GM18907 (cell line): ENCODE data around the gene NEBL.

Experiments
- ATAC-seq: cut with Tn5 transposase; IDR thresholded peaks from one replicate; pipeline ENCODE4 v1.9.1; 2021; ENCODE audit warnings: mild to moderate bottlenecking, moderate library complexity; ENCODE audit not compliant: unreplicated experiment

NEBL gene

DNA sequence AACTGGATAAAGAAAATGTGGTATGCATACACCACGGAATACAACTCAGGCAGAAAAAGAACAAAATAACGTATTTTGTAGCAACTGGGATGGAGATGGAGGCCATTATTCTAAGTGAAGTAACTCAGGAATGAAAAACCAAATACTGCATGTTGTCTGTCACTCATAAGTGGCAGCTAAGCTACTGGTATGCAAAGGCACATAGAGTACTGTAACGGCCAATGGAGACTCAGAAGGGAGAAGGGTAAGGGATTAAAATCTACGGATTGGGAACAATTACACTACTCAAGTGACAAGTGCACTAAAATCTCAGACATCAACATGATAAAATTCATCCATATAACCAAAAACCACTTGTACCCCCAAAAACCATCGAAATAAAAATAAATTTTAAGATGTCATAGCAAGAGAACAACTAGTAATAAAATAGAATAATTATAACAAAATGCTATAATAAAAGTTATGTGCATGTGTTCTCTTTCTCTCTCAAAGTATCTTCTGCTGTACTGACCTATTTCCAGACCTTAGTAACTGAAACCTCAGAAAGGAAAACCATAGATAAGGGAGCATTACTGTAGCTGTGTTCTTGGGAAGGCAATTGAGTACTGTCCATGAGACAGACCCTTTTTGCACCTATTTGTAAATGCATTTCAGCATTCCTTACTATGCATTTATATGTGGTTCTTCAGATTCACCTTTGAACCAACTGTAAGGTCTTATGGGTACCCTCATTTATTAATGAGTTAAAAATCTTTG is 6.7 kb upstream of the NEBL start:
- no peak for ATAC-seq

- no peak for ATAC-seq
Measured at GRCh38 chr10:20901110-20901509, 4.0 kb upstream of the NEBL start.

- no peak for ATAC-seq
Measured at GRCh38 chr10:20898866-20899535, 1.9 kb upstream of the NEBL start.

DNA sequence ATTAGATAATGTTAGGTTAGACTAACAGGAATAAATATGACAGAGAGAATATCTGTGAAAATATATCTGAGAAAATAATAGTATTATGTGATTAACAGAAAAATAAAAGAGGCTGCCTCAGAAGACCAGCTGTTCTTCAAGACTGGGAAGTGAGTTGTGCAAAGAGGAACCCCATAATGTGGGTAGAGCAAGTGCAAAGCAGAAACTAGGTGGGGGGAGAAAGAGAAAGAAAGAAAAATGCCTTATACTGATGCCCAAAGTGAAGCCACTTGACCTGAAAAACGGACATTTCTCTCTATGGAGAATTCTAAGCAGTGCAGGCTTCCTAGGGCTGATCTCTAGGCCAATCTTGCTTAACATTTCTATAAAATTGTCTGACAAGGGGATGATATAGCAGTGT is 3.8 kb downstream of the NEBL start:
- ATAC-seq: no peak

- ATAC-seq: no peak
Measured at GRCh38 chr10:20892796-20893195, 4.3 kb downstream of the NEBL start.

- ATAC-seq: no peak
Measured at GRCh38 chr10:20892011-20892585, 5.0 kb downstream of the NEBL start.

- no peak for ATAC-seq
Measured at GRCh38 chr10:20891338-20891714, 5.8 kb downstream of the NEBL start.

DNA sequence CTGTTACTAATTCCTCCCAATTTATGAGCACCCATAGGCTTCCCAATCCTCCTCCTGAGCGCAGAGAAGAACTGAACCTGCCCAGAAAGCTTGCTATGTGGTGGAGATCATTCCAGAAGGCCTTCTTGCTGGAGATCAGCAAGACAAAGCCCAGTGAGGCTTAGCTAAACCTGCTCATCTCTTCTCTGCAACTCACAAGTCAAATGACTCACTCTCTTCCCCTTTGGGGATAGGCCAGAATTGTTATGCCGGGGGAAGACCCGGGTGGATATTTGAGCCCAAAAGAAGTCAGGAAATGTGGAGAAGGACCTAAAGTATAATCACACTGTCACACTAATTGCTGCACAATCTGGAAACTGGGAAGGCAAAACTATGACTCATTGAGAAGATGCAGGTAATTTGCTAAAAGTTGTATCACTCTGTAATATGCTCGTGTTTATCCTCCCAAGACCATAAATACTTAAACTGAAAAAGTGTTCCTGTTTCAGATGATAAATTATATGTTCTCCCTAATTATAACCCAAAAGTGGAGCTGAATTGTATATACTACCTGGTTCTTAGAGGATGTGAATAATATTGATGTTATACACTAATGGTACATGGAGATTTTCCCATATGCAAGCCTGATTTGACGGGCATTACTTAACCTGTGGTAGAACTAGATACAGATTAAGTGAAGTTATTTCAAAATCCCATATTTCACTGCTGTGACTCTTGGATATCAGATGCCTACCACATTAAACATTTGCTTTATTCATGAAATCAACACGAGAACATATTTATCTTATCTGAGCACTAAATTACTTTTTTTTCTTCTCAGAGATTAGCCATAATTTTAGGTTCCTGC is 6.4 kb downstream of the NEBL start:
- no peak for ATAC-seq

DNA sequence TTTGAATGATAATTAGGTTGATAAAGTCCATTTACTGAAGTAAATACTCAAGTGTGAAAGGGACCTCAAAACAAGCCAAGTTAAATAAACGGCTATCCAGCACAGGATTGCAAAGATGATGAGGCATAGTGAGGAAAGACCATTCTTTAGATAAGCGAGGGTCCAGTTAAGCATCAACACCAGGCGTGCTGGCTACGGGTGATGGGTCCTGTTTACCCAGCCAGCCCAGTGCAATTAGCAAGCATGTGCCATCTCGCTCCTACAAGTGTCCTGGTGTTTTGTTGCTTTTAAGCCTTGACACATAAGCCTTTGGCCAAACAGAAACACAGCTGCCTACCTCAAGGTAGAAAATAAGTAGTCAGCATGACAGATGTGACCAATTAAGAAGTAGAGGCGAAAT is 7.1 kb downstream of the NEBL start:
- no peak for ATAC-seq

DNA sequence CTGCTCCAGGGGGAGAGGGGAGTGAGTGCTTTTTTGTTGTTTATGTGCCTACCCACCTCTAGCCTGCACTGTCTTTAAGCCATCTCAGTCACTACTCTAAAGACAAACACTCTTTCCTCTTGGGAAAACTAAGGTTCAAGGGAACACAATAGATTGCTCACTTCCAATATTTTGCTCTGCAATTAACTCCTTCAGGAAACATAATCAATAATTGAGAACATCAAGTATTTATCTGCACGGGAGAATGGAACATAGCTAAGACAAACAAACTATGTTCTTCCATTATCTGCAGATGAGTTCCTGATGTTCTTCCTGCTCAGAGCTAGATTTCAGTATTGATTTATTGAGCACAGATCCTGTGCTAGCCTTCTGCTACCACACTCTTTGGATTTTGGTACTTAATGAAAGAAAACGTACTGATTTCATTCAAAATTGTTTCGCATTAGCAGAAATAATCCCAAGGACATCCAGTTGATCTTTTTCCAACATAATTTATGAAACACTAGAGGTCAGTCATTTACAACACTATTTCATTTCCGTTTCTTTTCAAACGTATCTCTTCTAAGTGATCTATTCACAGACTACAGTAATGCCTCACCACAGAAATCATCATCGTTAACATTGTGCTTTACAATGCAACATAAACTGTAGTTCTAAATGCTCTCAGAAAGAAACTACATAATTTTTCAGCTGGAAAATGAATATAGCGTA is 8.3 kb downstream of the NEBL start:
- no peak for ATAC-seq

- ATAC-seq: no peak
Measured at GRCh38 chr10:20887706-20888555, 9.2 kb downstream of the NEBL start.

- ATAC-seq: no peak
Measured at GRCh38 chr10:20885678-20886077, 11.4 kb downstream of the NEBL start.

- no peak for ATAC-seq
Measured at GRCh38 chr10:20883552-20883951, 13.6 kb downstream of the NEBL start.

- ATAC-seq: no peak
Measured at GRCh38 chr10:20882091-20882490, 15.0 kb downstream of the NEBL start.

DNA sequence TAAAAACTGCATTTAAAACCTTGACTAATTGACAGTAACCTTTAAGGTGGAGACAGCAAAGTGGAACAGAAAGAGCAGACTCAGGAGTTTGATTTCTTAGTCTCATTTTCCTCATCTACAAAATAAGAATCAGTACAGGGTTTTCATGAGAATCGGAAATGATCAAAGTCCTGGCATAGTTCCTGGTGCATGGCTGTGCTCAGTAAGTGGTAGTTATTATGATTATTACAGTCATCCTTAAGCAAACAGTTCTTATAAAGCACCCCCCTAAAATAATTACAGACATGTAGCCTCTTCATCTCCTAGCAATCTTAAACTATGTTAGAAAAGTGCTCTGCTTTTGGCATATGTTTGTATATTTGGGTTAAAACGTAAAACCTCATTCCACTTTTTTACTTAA is 18.0 kb downstream of the NEBL start:
- no peak for ATAC-seq

GRCh38 chr10:20877986-20878983 is 18.8 kb downstream of the NEBL start:
- no peak for ATAC-seq

DNA sequence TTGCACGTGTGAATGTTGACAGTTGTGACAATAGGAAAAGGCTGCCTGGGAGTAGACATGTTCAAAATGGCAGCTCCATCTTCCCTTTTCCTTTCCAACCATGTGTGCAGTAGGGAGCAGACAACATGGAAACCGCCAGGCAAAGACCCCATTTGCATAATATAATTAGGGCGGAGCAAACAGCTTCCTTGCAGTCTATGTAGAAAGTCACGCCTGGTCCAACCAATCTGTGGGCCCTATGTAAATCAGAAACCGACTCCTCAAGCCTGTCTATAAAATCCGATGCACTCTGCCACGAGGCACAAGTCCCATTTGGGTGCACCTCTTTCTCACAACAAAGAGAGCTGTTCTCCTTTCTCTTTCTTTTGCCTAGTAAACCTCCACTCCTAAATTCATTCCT is 19.6 kb downstream of the NEBL start:
- no peak for ATAC-seq

DNA sequence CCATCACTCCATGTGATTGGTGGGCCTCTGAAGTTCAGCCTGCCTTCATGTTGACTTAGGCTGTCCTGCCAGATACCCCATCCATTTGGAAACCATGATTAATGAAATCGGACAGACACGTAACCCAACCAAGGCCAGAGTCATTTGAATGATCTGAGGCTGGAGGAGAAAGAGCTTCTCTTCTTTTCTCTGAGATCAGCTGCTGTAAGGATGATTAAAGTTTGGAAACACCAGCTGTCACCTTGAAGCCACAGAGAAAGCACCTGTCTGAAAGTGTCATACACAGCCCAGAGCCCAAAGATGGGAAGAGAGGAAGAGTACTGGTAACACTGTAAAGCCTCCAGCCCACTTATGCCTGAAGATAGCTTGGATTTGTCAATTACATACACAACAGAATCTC is 22.9 kb downstream of the NEBL start:
- no peak for ATAC-seq

DNA sequence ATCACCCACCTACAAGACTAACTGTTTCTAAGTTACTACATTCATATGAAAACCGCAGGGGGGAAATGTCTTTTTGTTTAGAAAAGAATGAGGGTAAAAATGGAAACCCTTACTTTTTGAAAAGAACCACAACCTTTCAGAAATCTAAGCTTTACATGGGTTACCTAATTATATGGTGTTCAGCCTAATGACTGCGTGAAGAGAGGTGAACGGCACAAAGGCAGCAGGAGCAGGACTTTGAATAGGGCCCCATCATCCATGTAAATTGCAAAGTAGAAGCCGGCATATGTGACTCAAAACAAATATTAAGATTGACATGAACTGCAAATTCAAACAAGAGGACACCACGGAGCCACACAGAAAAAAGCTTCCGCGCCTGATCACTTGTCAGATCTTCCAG is 25.1 kb downstream of the NEBL start:
- ATAC-seq: no peak
